Stimulated activated CD4-positive, alpha-beta T cell treated with anti-CD3 and anti-CD28 coated beads, Interleukin-4, amount 100 ng/mL, for 48 hours (primary cell): ENCODE results near the gene KLRD1.
"Not testable (repeated sequence)": the region's sequence is repeated elsewhere in the genome, so short reads cannot be mapped to it uniquely, and the experiment has no call there.

ENCODE experiments used
- DNase-seq, 2 donors: peaks; one replicate each; pipeline ENCODE4 v3.0.0-alpha.2; 2020; ENCODE audit warnings: low read depth in 2 of 2

Gene KLRD1

GRCh38 chr12:10338470-10338869, 30.8 kb downstream of the KLRD1 start:
- not testable (repeated sequence) for DNase-seq

- DNase-seq = no peak
Observed at GRCh38 chr12:10339053-10339840, 31.6 kb downstream of the KLRD1 start.

- not testable (repeated sequence) for DNase-seq
Observed at GRCh38 chr12:10340946-10341345, 33.3 kb downstream of the KLRD1 start.

- DNase-seq = no peak
Observed at GRCh38 chr12:10341892-10342509, 34.3 kb downstream of the KLRD1 start.

- DNase-seq = not testable (repeated sequence)
Observed at GRCh38 chr12:10351457-10351856, 43.8 kb downstream of the KLRD1 start.

GRCh38 chr12:10354071-10354470, 46.4 kb downstream of the KLRD1 start:
- no peak for DNase-seq

- no peak for DNase-seq
Observed at GRCh38 chr12:10354502-10354901, 46.8 kb downstream of the KLRD1 start.

- DNase-seq = no peak
Observed at GRCh38 chr12:10358131-10358530, 50.5 kb downstream of the KLRD1 start.

- DNase-seq = no peak
Observed at GRCh38 chr12:10358969-10359368, 51.3 kb downstream of the KLRD1 start.

GRCh38 chr12:10361084-10361483, 53.4 kb downstream of the KLRD1 start:
- no peak for DNase-seq

GRCh38 chr12:10361622-10362021, 54.0 kb downstream of the KLRD1 start:
- no peak for DNase-seq

- no peak for DNase-seq
Observed at GRCh38 chr12:10362325-10362724, 54.7 kb downstream of the KLRD1 start.

GRCh38 chr12:10362828-10363657, 55.4 kb downstream of the KLRD1 start:
- DNase-seq = no peak

GRCh38 chr12:10363658-10363913, 55.9 kb downstream of the KLRD1 start:
- DNase-seq = no peak

- DNase-seq = no peak
Observed at GRCh38 chr12:10363914-10364814, 56.5 kb downstream of the KLRD1 start.

GRCh38 chr12:10364815-10365622, 57.3 kb downstream of the KLRD1 start:
- DNase-seq = peak in 1 of 2 donors; percentile 43

- DNase-seq = no peak
Observed at GRCh38 chr12:10365696-10366405, 58.2 kb downstream of the KLRD1 start.

- no peak for DNase-seq
Observed at GRCh38 chr12:10366875-10367274, 59.2 kb downstream of the KLRD1 start.

- not testable (repeated sequence) for DNase-seq
Observed at GRCh38 chr12:10367714-10368113, 60.0 kb downstream of the KLRD1 start.
